Cardiac muscle cell (in vitro differentiated cells and primary cell): ENCODE data around the gene PTGDS. TPM values are rescaled to one million over a fixed set of nuclear protein-coding genes. Genes with fewer than 3 reads are reported as not detected.

Source experiments
- DNase-seq, 2 donors: peaks; one replicate each; pipeline versions ENCODE4 v3.0.0 to v3.0.0-alpha.2; 2010 to 2017; ENCODE audit warnings: low read depth in 1 of 2, low spot score in 1 of 2
- H3K27ac ChIP-seq: fragments of 200-600 bp; sonication (generic); 2 replicates; pipeline ENCODE4 v1.5.1; 2016
- H3K27me3 ChIP-seq: fragments of 200-600 bp; sonication (generic); 2 replicates; pipeline ENCODE4 v1.6.0; 2016; ENCODE audit warnings: control low read depth
- H3K36me3 ChIP-seq: fragments of 200-600 bp; sonication (generic); 2 replicates; pipeline ENCODE4 v1.5.1; 2016; ENCODE audit warnings: control low read depth
- H3K4me1 ChIP-seq: fragments of 200-600 bp; sonication (generic); 2 replicates; pipeline ENCODE4 v1.8.1; 2017; ENCODE audit warnings: low read depth, mild to moderate bottlenecking, mixed run types
- H3K4me3 ChIP-seq: fragments of 200-600 bp; sonication (generic); 2 replicates; pipeline ENCODE4 v1.5.1; 2016; ENCODE audit warnings: mild to moderate bottlenecking
- H3K9me3 ChIP-seq: fragments of 200-600 bp; sonication (generic); 2 replicates; pipeline ENCODE4 v1.5.1; 2017; ENCODE audit warnings: low read depth, mild to moderate bottlenecking, control low read depth
- CTCF ChIP-seq: IDR thresholded peaks from 2 replicates; pipeline ENCODE4 v1.5.1; 2012; ENCODE audit warnings: low read depth, mild to moderate bottlenecking, low read length
- polyA plus RNA-seq: library from polyadenylated mRNA; unstranded; fragments of >200 nt; fragmentation: Nextera tagmentation; extraction: Ambion mirVana; gene quantifications from 2 replicates; pipeline ENCODE4 v1.2.1, GENCODE V29; 2016
- total RNA-seq: library from RNA; depleted of rRNA; stranded (reverse); fragments of >200 nt; gene quantifications from 2 replicates; pipeline ENCODE4 v1.2.3, GENCODE V29; 2016

PTGDS gene
- total and polyA plus RNA-seq, 2 experiments from 2014 or later: 3.4 to 3.9 TPM

GRCh38 chr9:136941231-136942111, 35.8 kb upstream of the PTGDS start:
- DNase-seq: no peak
- H3K27me3 ChIP-seq: no peaks in the 10 kb centered on the region
- no peak overlapping the region for H3K27ac ChIP-seq
- no peak overlapping the region for H3K4me3 ChIP-seq
- no peaks in the 10 kb centered on the region for H3K9me3 ChIP-seq
- no peaks in the 10 kb centered on the region for H3K4me1 ChIP-seq
- peaks cover 26% of the 10 kb centered on the region for H3K36me3 ChIP-seq
- TF ChIP-seq CTCF: no peak

GRCh38 chr9:136942112-136942880, 35.0 kb upstream of the PTGDS start:
- H3K27ac ChIP-seq: no peak overlapping the region
- H3K4me3 ChIP-seq: no peak overlapping the region
- no peaks in the 10 kb centered on the region for H3K27me3 ChIP-seq
- no peak for TF ChIP-seq CTCF
- no peaks in the 10 kb centered on the region for H3K9me3 ChIP-seq
- H3K4me1 ChIP-seq: no peaks in the 10 kb centered on the region
- H3K36me3 ChIP-seq: peaks cover 26% of the 10 kb centered on the region
- no peak for DNase-seq

GRCh38 chr9:136942881-136943230, 34.4 kb upstream of the PTGDS start:
- no peaks in the 10 kb centered on the region for H3K4me1 ChIP-seq
- no peaks in the 10 kb centered on the region for H3K27me3 ChIP-seq
- H3K4me3 ChIP-seq: no peak overlapping the region
- H3K36me3 ChIP-seq: peaks cover 26% of the 10 kb centered on the region
- no peak for TF ChIP-seq CTCF
- H3K9me3 ChIP-seq: no peaks in the 10 kb centered on the region
- H3K27ac ChIP-seq: no peak overlapping the region
- DNase-seq: no peak

- peaks cover 2% of the 10 kb centered on the region for H3K4me1 ChIP-seq
- peak; percentile 35 to 57 for DNase-seq
These were observed 33.8 kb upstream of the PTGDS start for GRCh38 chr9:136943291-136944211.

More at GRCh38 chr9:136943291-136944211, 33.8 kb upstream of the PTGDS start:
- Histone ChIP-seq H3K27ac (peak overlapping the region; percentile 85), H3K27me3 (no peaks in the 10 kb centered on the region), H3K9me3 (no peaks in the 10 kb centered on the region), H3K36me3 (peaks cover 26% of the 10 kb centered on the region), H3K4me3 (peak overlapping the region; percentile 77)
- no peak for TF ChIP-seq CTCF
